SKM-1 treated with dmso at 0.1 percent for 144 hours (cell line): ENCODE results near the gene DCLK2.

ENCODE experiments used
- DNase-seq: peaks from one replicate; lab custom pipeline; 2025; ENCODE audit not compliant: unreplicated experiment; lab: John Stamatoyannopoulos, UW

Gene DCLK2

DNA sequence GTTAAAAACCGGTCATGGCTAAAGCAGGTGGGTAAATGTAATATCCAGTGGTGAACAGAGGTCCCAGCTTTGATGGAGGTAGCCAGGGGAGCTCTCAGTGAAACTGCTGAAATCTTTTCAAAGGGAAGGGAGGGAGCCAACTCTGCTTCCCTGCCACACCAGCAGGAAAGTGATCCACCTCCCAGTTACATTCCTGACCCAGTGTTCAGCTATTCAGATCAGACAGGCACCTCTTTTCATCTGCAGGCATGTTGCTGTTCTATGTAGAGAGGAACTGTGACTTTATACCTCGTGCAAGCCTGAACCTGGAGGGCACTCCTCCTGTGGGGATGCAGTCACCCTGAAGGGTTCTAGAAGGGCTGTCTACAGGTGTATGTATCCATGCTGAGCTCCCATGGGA is 37.6 kb downstream of the DCLK2 start:
- DNase-seq, result no peak

DNA sequence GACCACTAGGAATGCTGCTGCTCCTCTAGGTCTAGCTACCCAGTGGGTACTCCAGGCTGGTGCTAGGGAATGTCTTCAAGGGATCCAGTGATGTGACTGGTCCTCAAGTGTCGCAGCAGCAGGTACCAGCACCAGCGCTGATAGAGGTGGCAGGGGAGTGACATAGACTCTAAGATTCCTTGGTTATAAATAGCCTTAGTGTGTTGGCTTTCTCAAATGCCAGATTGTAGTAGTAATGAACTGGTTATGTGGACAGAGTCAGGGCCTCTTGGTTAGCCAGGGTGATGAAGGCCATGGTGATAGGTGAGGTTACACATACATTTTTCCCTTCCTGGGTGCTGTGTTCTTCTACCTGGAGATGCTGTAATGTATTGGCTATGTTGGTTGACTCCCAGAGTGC is 38.3 kb downstream of the DCLK2 start:
- DNase-seq, result no peak

DNA sequence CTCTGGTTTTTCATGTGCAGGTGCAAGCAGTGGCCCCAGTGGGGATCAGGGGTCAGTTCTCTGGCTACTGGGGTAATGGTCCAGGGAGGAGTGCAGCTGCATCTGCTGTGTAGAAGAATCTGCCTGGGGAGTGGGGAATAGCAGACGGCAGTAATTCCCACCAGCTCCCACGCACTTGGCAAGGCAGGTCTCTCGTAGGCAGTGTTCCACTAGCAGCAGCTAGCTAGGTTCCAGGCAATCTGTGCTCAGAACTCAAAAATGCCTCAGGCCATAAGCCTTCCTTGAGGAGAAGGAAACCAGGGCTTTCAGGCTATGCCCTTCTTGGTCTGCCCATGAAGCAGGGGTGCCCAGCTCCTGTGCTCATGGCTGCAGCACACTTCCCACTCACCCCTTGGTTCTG is 38.8 kb downstream of the DCLK2 start:
- DNase-seq, result no peak

DNA sequence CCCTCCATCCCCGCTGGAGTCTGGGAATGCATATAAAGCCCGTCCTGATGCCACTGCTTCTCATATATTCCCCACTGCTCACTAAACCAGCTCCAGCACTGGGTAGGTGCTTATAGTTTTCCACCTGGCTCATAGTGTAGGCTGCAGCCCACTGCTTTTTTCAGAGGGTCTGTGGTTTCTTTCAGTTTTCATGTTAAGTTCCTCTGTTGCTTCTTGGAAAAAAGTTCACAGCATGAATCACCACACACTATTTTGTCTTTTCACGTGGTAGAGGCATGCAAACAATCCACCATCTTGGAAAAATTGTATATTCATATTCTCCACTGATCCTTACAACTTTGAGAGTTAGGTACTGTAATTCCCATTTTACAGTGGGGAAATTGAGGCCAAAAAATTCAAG is 39.4 kb downstream of the DCLK2 start:
- no peak for DNase-seq

- no peak for DNase-seq
Measured at GRCh38 chr4:150119492-150119891, 41.2 kb downstream of the DCLK2 start.

- DNase-seq, result no peak
Measured at GRCh38 chr4:150123087-150123486, 44.8 kb downstream of the DCLK2 start.

- DNase-seq, result no peak
Measured at GRCh38 chr4:150123796-150124677, 45.8 kb downstream of the DCLK2 start.

DNA sequence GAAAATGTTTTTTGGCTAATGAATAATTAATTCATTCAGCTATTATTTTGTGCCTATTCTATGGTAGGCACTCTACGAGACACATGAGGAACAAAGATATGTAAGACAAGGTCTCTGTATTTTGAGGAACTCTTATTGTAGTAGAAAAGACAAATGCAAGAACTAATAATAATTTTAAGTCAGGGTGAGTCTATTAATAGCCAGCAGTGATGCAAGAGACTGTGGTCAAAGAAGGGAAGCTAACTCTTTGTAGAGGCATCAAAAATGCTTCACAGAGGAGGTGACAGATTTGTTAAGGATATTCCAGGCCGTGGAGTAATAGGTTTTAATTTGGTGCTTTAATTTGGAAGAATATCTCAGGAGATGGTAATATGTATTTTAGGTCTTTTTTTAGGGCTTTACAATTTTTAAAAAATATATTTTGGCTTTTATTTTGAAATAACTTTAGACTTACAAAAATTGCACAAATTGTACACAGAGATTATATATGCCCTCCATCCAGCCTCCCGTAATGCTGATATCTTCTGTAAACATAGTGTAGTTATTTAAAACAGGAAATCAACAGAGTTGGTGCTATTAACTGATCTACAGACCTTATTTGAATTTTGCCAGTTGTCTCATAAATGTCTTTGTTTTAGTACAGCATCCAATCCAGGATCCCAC is 48.1 kb downstream of the DCLK2 start:
- DNase-seq, result peak; percentile 82

DNA sequence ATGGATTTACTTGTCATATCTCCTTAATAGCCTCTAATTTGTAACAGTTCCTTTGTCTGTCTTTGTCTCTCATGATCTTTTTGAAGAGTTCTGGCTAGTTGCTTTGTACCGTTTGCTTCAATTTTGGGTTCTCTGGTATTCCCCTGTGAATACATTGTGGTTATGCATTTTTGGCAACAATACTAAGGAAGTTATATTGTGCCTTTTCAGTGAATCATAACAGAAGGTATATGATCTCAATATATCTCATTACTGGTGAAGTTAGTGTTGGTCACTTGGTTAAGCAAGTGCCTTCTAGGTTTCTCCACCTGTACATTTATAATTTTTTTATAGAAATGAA is 48.6 kb downstream of the DCLK2 start:
- DNase-seq, result no peak

- no peak for DNase-seq
Measured at GRCh38 chr4:150127757-150128156, 49.5 kb downstream of the DCLK2 start.

GRCh38 chr4:150130933-150131332 is 52.7 kb downstream of the DCLK2 start:
- DNase-seq, result no peak

- DNase-seq, result no peak
Measured at GRCh38 chr4:150131581-150132228, 53.5 kb downstream of the DCLK2 start.

GRCh38 chr4:150133605-150134004 is 55.4 kb downstream of the DCLK2 start:
- DNase-seq, result no peak

DNA sequence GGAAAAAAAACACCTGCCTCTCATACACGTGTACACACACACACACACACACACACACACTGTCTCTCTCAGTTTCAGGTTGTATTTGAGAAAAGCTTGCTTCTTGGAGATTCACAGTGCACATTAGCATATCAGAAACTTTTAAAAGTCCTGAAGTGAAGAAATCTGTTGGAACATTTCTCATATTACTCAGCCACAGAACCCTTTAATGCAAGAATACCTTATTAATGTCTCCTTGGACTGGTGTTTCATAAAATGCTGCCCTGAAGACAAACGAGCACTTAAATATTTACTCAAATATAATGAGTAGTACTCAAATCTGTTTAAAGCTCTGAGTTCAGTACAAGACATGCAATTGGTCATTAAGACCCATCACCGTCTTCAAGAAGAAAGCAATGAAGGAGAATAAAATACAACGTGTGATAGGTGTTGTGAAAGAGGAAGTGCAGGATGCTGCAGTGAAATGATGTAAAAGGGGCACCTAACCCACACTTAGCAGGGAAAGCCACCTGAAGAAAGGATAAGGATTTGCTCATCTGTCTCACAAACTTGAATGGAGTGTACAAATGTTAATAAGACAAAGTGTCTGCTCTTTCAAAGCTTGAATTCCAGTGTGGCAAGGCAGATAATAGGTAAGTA is 57.0 kb downstream of the DCLK2 start:
- DNase-seq, result peak; percentile 23

GRCh38 chr4:150136036-150136435 is 57.8 kb downstream of the DCLK2 start:
- DNase-seq, result no peak

DNA sequence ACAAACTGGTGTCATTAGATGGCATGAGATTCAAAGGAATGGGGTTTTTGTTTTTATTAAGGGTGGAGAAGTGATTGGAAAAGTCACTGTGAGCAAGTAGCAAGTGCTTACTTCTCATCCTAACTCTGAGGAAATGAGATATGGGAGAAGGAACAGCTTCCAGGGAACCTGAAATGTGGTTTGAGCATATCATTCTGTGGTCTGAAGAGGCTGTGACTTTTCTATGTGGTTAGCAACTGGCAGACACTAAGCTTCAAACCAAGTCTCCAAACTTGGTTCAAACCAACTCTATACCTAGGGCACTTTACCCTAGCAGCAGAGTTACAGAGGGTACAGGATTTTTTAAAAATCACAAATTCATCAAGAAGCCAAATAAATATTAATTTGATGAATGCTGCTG is 58.2 kb downstream of the DCLK2 start:
- DNase-seq, result no peak

DNA sequence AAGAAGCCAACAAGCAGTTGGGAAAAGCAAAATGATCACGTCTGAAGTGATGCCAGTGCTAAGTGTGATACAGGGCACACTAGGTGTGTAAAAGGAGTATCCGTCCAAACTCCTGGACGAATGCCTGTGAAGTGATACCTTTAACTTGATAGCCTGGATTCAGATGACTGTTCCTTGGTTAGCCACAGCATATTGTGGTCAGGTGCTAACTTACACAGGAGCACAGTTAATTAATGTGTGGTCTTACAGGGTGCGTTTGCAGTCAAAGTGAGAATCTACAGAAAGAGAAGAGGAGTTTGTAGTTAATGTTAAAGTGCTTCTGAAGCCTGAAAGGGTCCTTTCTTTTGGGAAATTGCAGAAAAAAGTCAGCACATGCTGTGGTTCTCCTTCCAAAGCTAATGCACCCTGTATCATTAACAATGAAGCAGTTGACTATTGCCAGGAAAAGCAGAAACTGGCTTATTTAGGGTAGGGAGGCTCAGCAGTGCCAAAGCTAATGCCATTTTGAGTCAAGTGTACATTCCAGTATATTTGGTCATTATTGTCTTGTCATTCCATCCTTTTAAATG is 61.1 kb downstream of the DCLK2 start:
- no peak for DNase-seq

DNA sequence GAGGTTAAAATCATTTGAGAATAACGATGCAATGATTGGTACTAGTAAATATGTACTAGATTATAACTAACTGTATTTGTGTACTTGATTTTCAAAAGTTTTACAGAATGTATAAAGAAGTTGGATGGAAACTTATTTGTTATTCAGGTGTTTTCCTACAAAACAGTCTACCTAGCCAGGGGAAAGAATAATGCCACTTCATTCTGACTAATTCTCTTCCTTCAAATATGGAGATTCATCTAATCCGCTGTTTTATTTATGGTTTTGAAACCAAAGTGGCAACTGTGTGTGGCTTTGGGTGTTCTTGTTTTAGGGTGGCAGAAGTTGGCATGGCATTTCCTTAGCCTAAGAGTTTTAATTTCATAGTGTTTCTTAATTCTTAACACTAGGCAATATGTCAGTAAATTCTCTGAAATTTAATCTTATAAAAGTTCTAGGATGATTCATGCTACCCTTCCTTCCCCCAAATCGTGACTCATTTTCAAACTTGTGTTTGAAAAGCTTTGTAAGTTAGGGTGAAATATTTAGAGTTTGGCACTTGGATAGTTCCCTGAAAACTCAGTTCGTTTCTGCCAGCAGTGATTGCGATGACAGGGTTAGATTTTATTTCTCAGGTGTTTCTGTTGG is 62.6 kb downstream of the DCLK2 start:
- DNase-seq, result no peak

DNA sequence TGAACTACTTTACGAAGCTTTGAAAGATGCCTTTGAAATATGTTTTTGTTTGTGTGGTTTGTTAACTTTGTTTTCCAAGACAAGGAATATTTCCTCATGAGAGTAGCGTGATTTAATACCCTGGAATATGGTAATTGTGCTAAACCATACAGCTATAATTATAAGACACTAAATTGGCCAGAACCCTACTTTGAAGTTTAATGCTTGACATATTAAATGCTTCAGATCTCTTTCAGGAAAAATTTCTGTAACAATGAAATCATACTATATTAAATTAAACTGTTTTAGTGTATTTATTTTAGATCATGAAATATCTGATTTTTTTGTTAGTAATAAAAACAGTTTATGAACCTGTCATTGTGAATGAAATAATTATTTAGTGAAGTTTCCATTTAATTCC is 63.5 kb downstream of the DCLK2 start:
- no peak for DNase-seq

- no peak for DNase-seq
Measured at GRCh38 chr4:150142831-150143230, 64.6 kb downstream of the DCLK2 start.
